ENCODE results near the gene IRS1.

IRS1 gene

GRCh38 chr2:226728996-226729395 is 70.6 kb downstream of the IRS1 start:
- Histone ChIP-seq H3K27ac (ENCODE audit: low read length) (no peak overlapping the region), H3K79me2 (ENCODE audit: low read length) (no peaks in the 10 kb centered on the region), H3K9ac (ENCODE audit: low read length) (no peak overlapping the region), H3K4me1 (ENCODE audit: low read length) (no peaks in the 10 kb centered on the region), H2AFZ (ENCODE audit: low read depth, low read length) (no peak overlapping the region), H3K36me3 (replicated peaks; ENCODE audit: low read depth, low read length) (no peaks in the 10 kb centered on the region), H3K9me3 (ENCODE audit: insufficient read depth, low read length) (no peaks in the 10 kb centered on the region), H4K20me1 (ENCODE audit: insufficient read depth, low read length) (no peaks in the 10 kb centered on the region), H3K4me2 (ENCODE audit: low read length) (no peak overlapping the region), H3K4me3 (ENCODE audit: low read length) (no peak overlapping the region), H3K27me3 (ENCODE audit: low read depth, low read length) (no peaks in the 10 kb centered on the region)
- TF ChIP-seq, protein P1, sequence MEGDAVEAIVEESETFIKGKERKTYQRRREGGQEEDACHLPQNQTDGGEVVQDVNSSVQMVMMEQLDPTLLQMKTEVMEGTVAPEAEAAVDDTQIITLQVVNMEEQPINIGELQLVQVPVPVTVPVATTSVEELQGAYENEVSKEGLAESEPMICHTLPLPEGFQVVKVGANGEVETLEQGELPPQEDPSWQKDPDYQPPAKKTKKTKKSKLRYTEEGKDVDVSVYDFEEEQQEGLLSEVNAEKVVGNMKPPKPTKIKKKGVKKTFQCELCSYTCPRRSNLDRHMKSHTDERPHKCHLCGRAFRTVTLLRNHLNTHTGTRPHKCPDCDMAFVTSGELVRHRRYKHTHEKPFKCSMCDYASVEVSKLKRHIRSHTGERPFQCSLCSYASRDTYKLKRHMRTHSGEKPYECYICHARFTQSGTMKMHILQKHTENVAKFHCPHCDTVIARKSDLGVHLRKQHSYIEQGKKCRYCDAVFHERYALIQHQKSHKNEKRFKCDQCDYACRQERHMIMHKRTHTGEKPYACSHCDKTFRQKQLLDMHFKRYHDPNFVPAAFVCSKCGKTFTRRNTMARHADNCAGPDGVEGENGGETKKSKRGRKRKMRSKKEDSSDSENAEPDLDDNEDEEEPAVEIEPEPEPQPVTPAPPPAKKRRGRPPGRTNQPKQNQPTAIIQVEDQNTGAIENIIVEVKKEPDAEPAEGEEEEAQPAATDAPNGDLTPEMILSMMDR (IDR thresholded peaks at IDR 0.05; ENCODE audit: low read depth, low read length): no peak
- TF ChIP-seq EZH2phosphoT487 (IDR thresholded peaks at IDR 0.05; ENCODE audit: low read depth): no peak

- Histone ChIP-seq H4K20me1 (ENCODE audit: insufficient read depth, low read length) (no peaks in the 10 kb centered on the region), H3K4me2 (ENCODE audit: low read length) (no peak overlapping the region), H3K9ac (ENCODE audit: low read length) (no peak overlapping the region), H3K9me3 (ENCODE audit: insufficient read depth, low read length) (no peaks in the 10 kb centered on the region), H3K79me2 (ENCODE audit: low read length) (no peaks in the 10 kb centered on the region), H3K27ac (ENCODE audit: low read length) (no peak overlapping the region), H2AFZ (ENCODE audit: low read depth, low read length) (no peak overlapping the region), H3K4me1 (ENCODE audit: low read length) (no peaks in the 10 kb centered on the region), H3K27me3 (ENCODE audit: low read depth, low read length) (no peaks in the 10 kb centered on the region), H3K36me3 (replicated peaks; ENCODE audit: low read depth, low read length) (no peaks in the 10 kb centered on the region), H3K4me3 (ENCODE audit: low read length) (no peak overlapping the region)
- no peak for TF ChIP-seq EZH2phosphoT487 (IDR thresholded peaks at IDR 0.05; ENCODE audit: low read depth)
- TF ChIP-seq, protein P1 (IDR thresholded peaks at IDR 0.05; ENCODE audit: low read depth, low read length): no peak
Observed at GRCh38 chr2:226727251-226727650, 72.4 kb downstream of the IRS1 start.

DNA sequence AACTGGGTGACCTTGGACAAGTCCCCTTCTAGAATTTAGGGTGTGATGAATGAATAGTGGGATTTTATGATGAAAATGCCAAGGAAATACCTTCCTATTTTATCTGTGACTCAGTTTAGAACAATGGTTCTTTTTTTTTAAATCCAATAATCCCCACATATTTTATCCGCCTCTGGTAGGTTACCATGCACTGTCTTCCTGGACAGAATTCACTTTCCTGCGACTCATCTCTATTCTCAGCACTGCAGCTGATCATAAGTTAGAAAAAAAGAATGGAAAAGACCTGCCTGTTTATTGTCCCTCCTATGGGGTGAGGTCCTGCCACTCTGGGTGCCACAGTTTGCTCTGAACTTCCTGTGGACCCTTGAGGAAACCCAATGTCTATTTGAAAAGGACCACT is 73.1 kb downstream of the IRS1 start:
- no peaks in the 10 kb centered on the region for H3K4me1 ChIP-seq (ENCODE audit: low read length)
- H3K27ac ChIP-seq (ENCODE audit: low read length): no peak overlapping the region
- H2AFZ ChIP-seq (ENCODE audit: low read depth, low read length): no peak overlapping the region
- no peak overlapping the region for H3K4me2 ChIP-seq (ENCODE audit: low read length)
- H3K9me3 ChIP-seq (ENCODE audit: insufficient read depth, low read length): no peaks in the 10 kb centered on the region
- no peaks in the 10 kb centered on the region for H3K36me3 ChIP-seq (replicated peaks; ENCODE audit: low read depth, low read length)
- no peak overlapping the region for H3K4me3 ChIP-seq (ENCODE audit: low read length)
- no peaks in the 10 kb centered on the region for H3K79me2 ChIP-seq (ENCODE audit: low read length)
- no peaks in the 10 kb centered on the region for H3K27me3 ChIP-seq (ENCODE audit: low read depth, low read length)
- TF ChIP-seq, protein P1 (IDR thresholded peaks at IDR 0.05; ENCODE audit: low read depth, low read length): no peak
- TF ChIP-seq EZH2phosphoT487 (IDR thresholded peaks at IDR 0.05; ENCODE audit: low read depth): no peak
- H3K9ac ChIP-seq (ENCODE audit: low read length): no peak overlapping the region
- H4K20me1 ChIP-seq (ENCODE audit: insufficient read depth, low read length): no peaks in the 10 kb centered on the region

- TF ChIP-seq EZH2phosphoT487 (IDR thresholded peaks at IDR 0.05; ENCODE audit: low read depth): no peak
- TF ChIP-seq, protein P1 (IDR thresholded peaks at IDR 0.05; ENCODE audit: low read depth, low read length): no peak
- H3K4me2 ChIP-seq (ENCODE audit: low read length): no peak overlapping the region
- no peaks in the 10 kb centered on the region for H3K27me3 ChIP-seq (ENCODE audit: low read depth, low read length)
- H2AFZ ChIP-seq (ENCODE audit: low read depth, low read length): no peak overlapping the region
- H3K9ac ChIP-seq (ENCODE audit: low read length): no peak overlapping the region
- H3K27ac ChIP-seq (ENCODE audit: low read length): no peak overlapping the region
- H3K4me3 ChIP-seq (ENCODE audit: low read length): no peak overlapping the region
- H3K79me2 ChIP-seq (ENCODE audit: low read length): no peaks in the 10 kb centered on the region
- no peaks in the 10 kb centered on the region for H4K20me1 ChIP-seq (ENCODE audit: insufficient read depth, low read length)
- H3K4me1 ChIP-seq (ENCODE audit: low read length): no peaks in the 10 kb centered on the region
- H3K36me3 ChIP-seq (replicated peaks; ENCODE audit: low read depth, low read length): no peaks in the 10 kb centered on the region
- H3K9me3 ChIP-seq (ENCODE audit: insufficient read depth, low read length): no peaks in the 10 kb centered on the region
Observed at GRCh38 chr2:226725126-226725860, 74.3 kb downstream of the IRS1 start.
